ENCODE measurements around the gene XAF1.
"Not testable (repeated sequence)": the region's sequence is repeated elsewhere in the genome, so short reads cannot be mapped to it uniquely, and the experiment has no call there.

XAF1 gene

DNA sequence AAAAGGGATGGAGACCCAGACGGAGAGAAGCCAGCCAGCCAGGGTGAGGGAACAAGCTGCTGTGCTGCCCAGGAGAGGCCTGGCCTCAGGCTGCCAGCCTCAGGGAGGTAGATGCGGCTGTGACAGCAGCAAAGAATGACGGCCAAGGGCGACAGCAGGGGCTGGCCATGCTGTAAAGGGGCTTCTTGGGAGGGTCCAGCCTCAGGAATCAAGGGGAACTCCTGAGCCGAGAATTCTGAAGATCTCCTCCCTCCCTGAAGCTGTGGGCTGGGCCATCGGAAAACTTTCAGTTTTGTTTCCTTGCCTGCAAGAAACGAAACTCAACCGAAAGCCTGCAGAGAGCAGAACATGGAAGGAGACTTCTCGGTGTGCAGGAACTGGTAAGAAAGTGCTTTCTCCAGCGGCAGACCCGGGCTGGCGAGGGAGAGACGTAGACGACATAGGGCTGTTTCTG lies at the start of gene XAF1:
XAF1 (plus strand) TSS at position 316 of the 454 bp plus-strand sequence; CDS start at position 349, 33 bp downstream.
- peak in 1 of 3 experiments; percentile 11 for DNase-seq (ENCODE audit: low read depth in 2 of 3, low spot score in 2 of 3)

GRCh38 chr17:6706499-6706898 lies 49.3 kb upstream of the XAF1 start:
- no peak for DNase-seq (ENCODE audit: low read depth in 2 of 3, low spot score in 2 of 3)

- no peak for DNase-seq (ENCODE audit: low read depth in 2 of 3, low spot score in 2 of 3)
These were observed 48.9 kb upstream of the XAF1 start for GRCh38 chr17:6706996-6707395.

DNA sequence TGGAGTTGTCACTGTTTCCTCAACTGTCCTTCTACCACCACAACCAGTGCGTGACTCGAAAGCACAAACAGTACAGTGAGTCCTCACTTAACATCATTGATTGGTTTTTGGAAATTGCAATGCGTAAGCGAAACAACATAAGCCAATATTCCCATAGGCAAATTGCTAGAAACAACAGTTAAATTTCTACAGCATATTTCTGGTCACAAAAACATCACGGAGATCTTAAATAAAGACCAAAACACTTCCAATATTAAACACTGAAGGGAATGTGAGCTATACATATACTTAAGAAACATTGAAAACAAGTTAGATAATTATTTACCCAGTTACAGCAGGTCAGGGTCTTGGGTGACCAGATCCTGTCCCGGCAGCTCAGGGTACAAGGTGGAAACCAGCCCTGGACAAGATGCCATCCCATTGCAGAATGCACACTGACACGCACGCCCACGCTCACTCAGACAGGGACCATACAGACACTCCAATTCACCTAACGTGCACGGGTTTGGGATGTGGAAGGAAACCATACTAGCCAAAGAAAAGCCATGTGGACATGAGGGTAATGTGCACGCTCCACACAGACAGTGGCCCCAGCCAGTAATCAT lies 47.4 kb upstream of the XAF1 start:
- no peak for DNase-seq (ENCODE audit: low read depth in 2 of 3, low spot score in 2 of 3)

- DNase-seq (ENCODE audit: low read depth in 2 of 3, low spot score in 2 of 3) = no peak
These were observed 45.5 kb upstream of the XAF1 start for GRCh38 chr17:6710317-6710716.

DNA sequence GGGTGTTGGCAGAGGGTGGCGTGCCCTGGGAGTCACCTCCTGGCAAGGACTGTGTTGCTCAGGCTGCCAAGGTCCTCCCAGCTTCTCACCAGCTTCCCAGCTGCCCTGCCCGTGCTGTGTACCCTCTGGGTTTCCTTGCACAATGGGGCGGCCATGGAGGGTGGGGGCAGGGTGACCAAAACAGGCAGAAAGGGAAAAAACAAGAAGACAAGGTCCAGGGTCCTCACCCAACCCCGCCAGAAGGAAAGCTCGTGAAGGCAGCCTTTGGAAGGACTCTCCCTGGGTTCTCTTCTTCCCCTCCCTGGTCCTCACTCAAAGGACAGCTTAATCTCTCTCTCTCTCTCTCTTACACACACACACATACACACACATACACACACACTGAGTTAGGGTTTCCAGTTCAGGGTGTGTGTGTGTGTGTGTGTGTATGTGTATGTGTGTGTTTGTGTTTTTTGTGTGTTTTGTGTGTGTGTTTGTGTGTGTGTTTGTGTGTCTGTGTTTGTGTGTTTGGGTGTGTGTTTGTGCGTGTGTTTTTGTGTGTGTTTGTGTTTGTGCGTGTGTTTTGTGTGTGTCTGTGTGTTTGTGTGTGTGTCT lies 44.7 kb upstream of the XAF1 start:
- no peak for DNase-seq (ENCODE audit: low read depth in 2 of 3, low spot score in 2 of 3)

DNA sequence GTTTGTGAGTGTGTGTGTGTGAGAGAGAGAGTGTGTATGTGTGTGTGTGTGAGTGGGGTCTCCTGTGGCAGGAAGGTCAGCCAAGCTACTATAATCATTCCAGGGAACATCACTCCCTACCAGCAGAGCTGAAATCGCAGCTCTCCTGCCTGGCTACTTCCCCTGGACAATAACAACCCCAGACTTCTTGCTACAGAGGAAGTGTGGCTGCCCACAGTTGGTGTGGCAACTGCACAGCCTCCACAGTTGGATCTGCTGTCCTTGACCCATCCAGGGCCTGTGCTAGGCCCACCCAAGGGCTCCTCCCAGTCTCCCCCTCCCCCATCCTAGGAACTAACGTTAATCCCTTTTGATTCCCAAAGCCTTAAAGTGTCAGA lies 44.2 kb upstream of the XAF1 start:
- DNase-seq (ENCODE audit: low read depth in 2 of 3, low spot score in 2 of 3) = no peak

DNA sequence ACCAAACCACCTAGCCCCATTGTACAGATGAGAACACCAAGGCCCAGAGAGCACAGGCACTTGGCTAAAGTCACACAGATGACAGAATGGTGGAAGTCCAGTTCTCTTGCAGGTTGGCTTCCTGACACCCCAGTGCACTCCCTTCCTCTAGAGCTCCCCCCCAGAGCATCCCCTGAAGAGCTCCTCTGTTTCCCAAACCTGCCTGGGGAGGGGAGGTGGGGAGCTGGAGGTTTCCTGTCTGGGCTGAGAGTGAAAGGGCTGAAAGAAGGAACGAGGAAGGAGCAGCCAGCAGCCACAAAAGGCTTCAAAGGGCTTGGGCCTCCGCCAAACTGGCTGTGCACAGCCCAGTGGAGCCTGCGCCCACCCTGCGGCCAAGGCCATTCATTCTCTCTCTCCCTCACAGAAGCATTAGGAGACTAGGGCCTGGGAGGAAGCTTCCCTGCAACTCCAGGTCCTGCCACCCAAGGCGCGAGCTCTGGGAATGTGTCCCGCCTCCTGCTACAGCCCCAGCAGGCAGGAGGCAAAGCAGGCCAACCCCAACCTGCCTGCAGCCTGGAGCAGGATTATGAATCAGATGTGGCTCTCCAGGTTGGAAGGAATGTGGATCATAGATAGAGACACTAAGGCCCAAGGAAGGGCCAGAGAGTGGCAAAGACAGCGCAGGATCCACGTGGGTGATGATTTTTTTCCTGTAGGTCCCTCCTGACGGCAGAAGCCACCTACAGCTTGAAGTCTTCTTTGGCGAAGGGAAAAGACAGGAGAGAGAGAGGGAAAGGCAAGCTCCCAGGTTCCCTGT lies 43.6 kb upstream of the XAF1 start:
- no peak for DNase-seq (ENCODE audit: low read depth in 2 of 3, low spot score in 2 of 3)

DNA sequence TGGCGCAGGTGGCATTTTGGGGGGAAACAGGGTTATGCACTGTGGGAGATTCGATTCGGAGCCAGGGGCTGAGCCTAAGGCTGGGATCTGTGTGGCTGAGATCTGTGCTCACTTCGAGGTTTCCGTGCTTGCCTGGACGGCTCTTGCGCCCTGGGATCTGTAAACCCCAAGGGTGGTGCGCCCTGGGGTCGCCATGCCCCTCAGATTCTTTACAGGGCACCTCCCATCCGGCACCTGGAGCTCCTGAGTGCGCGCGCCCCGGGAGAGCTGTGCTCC lies 43.1 kb upstream of the XAF1 start:
- DNase-seq (ENCODE audit: low read depth in 2 of 3, low spot score in 2 of 3) = no peak

DNA sequence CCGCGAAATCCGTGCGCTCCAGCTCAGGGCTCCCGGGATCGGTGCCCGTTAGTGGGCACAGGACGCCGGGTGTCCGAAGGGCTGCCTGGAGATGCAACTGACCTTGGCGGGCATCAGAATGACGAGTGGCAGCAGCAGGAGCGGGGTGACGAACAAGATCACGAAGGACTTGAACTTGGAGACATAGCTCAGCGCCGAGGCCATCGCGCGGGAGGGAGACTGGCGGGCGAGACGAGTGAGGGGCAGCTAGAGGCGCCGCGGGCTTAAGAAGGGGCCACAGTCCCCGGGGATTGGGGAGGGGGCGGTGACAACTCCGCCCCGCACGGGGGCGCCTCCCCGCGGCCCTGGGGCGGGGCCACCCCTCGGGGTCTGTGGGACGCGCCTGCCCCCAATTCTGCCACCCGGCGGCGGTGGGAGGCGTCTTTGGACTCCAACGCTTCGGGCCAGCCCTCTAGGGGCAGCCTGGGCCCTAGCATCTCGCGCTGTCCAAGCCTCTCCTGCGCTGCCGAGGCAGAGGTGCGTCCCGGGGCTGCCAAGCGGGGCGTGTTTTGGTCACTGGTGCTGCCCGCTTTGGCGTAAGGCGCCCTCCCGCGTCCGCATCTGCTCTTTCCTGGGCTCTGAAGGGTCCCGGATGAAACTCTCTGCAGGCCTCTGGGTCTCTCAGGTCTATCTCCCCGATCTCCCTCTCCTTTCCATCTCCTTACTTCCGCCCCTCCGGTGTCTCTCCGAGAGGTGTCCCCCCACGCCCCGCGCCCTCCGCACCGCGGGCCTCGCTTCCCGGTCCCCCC lies 42.5 kb upstream of the XAF1 start, which contains the start of gene SLC13A5:
SLC13A5 (minus strand) TSS at position 240 of the 788 bp plus-strand sequence; CDS start at position 204, 36 bp downstream.
- DNase-seq (ENCODE audit: low read depth in 2 of 3, low spot score in 2 of 3) = no peak

- no peak for DNase-seq (ENCODE audit: low read depth in 2 of 3, low spot score in 2 of 3)
These were observed 42.0 kb upstream of the XAF1 start for GRCh38 chr17:6713918-6714271.

DNA sequence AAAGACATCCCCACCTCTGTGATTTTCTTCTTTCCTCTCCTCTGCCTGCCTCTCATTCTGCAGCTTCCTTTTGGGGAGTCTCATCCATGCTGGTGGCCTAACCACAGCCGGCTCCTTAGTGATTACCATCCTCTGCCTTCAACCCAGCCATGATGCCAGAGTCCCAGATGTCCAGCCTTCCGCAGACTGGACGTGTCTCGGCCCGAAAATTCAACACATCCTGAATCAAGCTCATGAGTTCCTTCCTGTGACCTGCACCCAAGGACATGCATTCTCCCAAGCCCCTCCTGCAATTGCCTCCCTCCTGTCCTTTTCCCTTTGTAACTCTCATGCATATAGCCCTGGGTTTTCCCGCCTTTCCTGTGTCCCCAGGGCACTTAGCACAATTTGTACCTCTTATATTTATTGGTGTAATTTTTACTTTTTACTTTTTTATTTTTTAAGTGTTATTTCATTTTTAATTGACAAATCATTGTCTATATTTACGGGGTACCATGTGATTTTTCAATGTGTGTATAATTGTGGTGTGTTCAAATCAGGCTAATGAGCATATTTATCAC lies 41.5 kb upstream of the XAF1 start:
- DNase-seq (ENCODE audit: low read depth in 2 of 3, low spot score in 2 of 3) = no peak

DNA sequence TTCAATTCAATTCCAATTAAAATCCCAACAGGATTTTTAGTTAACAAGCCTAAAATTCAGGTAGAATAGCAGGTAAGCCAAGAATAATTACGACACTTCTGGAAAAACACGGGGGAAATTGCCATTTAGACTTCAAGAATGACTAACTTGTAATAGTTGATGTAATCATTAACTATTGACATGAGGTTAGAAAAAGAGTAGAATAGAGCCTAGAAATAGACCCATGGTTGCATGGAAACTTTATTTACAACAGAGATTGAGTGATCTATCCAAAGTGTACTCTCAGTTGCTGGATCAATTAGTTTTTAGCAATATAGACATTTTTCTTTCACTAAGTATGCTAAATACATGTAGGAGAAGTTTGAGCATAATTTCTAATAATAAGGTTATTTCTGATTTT lies 39.1 kb upstream of the XAF1 start:
- DNase-seq (ENCODE audit: low read depth in 2 of 3, low spot score in 2 of 3) = no peak

- DNase-seq (ENCODE audit: low read depth in 2 of 3, low spot score in 2 of 3) = no peak
These were observed 34.1 kb upstream of the XAF1 start for GRCh38 chr17:6721744-6722143.

DNA sequence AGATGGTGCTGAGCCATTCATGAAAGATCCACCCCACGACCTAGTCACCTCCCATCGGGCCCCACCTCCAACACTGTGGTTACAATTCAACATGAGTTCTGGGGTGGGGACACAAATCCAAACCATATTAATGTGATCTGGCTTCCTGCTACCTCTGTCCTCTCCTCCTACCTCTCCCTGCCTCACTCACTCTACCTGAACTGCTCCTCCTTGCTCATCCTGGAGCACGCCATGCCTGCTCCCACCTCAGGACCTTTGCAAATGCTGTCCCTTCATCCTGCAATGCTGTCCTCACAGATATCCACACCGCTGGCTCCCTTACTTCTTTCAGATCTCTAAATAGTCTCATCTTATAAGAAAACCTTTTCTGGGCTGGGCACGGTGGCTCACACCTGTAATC lies 31.8 kb upstream of the XAF1 start:
- DNase-seq (ENCODE audit: low read depth in 2 of 3, low spot score in 2 of 3) = no peak

DNA sequence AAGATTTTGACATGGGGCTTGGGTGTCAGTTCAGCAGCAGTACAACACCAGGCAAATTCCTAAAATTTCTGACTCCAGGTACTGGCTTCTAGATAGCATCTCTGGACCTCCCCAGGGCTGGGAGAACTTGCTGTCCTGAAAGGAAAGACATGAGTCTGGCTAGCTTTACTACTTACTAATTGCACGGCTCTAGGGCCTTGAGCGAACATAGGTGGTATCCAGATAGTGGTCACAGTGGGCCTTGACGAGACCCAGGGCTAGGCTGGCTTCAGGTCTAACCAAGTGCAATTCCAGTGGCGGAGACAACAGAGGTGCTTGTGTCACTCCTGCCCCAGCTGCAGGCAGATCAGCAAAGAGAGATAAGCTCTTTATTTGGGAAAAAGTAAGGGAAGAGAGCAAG lies 26.3 kb upstream of the XAF1 start:
- no peak for DNase-seq (ENCODE audit: low read depth in 2 of 3, low spot score in 2 of 3)

DNA sequence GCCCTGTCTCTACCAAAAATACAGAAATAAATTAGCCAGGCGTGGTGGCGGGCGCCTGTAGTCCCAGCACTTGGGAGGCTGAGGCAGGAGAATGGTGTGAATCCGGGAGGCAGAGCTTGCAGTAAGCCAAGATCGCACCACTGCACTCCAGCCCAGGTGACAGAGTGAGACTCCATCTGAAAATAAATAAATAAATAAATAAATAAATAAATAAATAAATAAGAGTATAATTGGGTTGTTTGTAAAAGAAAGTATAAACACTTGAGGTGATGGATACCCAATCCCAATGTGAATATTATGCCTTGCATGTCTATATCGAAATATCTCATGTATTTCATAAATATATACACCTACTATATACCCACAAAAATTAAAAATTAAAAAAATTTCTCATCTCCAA lies 9.2 kb upstream of the XAF1 start:
- DNase-seq (ENCODE audit: low read depth in 2 of 3, low spot score in 2 of 3) = not testable (repeated sequence)

- DNase-seq (ENCODE audit: low read depth in 2 of 3, low spot score in 2 of 3) = no peak
These were observed 7.2 kb upstream of the XAF1 start for GRCh38 chr17:6748617-6749016.

DNA sequence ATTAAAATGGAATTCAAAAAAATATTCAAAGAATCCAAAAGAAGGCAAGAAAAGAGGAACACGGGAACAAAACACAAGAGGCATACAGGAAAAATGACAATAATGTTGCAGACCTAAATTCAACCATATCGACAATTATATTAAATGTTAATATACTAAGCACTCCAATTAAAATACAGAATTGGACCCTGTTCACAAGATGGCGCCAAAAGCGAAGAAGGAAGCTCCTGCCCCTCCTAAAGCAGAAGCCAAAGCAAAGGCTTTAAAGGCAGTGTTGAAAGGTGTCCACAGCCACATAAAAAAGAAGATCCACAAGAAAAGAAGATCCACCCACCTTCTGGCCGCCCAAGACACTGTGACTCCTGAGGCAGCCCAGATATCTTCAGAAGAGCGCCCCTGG lies 6.3 kb upstream of the XAF1 start:
- no peak for DNase-seq (ENCODE audit: low read depth in 2 of 3, low spot score in 2 of 3)

DNA sequence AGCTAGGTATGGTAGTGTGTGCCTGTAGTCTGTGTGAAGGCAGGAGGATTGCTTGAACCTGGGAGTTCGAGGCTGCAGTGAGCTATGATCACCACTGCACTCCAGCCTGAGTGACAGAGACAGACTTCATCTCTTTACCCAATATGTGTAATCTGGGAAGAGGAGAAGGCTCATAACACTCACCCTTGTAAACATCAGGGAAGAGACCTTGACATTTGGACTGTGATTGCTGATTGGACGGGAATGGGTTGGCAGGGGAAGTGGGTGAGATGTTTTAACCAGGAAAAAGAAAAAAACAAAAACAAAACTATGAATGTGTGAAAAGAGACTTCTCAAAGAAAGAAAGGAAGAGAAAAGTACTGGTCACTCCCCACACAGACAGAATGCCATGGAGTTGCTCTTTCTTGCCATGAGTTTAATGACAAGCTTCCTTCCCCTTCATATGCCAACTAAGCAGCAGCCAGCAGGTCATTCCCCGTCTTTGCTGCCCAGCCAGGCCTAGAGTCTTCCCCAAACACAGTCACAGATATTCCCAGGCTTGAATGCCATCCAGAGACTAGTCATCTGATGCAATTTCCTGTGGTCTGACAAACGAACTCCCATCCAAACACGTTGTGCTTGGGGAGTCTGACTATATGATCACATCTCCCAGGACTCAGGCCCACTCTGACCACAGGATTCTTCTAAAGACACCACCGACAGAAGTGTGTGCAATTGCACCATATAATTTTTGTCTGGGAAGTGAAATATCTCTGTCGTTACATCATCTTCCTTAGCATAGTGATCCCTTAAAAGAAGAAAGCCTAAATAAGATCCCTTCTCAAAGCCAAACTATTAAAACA lies 3.6 kb upstream of the XAF1 start:
- DNase-seq (ENCODE audit: low read depth in 2 of 3, low spot score in 2 of 3) = no peak

- DNase-seq (ENCODE audit: low read depth in 2 of 3, low spot score in 2 of 3) = peak in 1 of 3 experiments; percentile 14
These were observed 2.8 kb upstream of the XAF1 start for GRCh38 chr17:6753006-6753445.
